Activated T-helper 9 cell treated with anti-CD3 and anti-CD28 coated beads, Interleukin-2, amount 50 U/mL, for 16 hours (primary cell): ENCODE results near the gene PRKCQ.
"Not testable (repeated sequence)": the region's sequence is repeated elsewhere in the genome, so short reads cannot be mapped to it uniquely, and the experiment has no call there.

Experiments used
- DNase-seq: peaks from one replicate; pipeline ENCODE4 v3.0.0-alpha.2; 2020; ENCODE audit warnings: low read depth

PRKCQ gene

GRCh38 chr10:6593241-6593671 is 13.2 kb upstream of the PRKCQ start:
- DNase-seq, result no peak

- no peak for DNase-seq
These were observed 12.0 kb upstream of the PRKCQ start for GRCh38 chr10:6592080-6592479.

GRCh38 chr10:6591668-6592067 is 11.6 kb upstream of the PRKCQ start:
- DNase-seq, result no peak

GRCh38 chr10:6590100-6590499 is 10.0 kb upstream of the PRKCQ start:
- DNase-seq, result no peak

GRCh38 chr10:6589287-6590094 is 9.4 kb upstream of the PRKCQ start:
- DNase-seq, result no peak

- no peak for DNase-seq
These were observed 8.8 kb upstream of the PRKCQ start for GRCh38 chr10:6588845-6589244.

- DNase-seq, result no peak
These were observed 8.0 kb upstream of the PRKCQ start for GRCh38 chr10:6588082-6588481.

- DNase-seq, result no peak
These were observed 6.4 kb upstream of the PRKCQ start for GRCh38 chr10:6586501-6586900.

GRCh38 chr10:6583447-6583846 is 3.4 kb upstream of the PRKCQ start:
- peak; percentile 66 for DNase-seq

GRCh38 chr10:6582913-6583312 is 2.8 kb upstream of the PRKCQ start:
- not testable (repeated sequence) for DNase-seq

- DNase-seq, result no peak
These were observed 2.2 kb upstream of the PRKCQ start for GRCh38 chr10:6582298-6582697.

- no peak for DNase-seq
These were observed 1.7 kb upstream of the PRKCQ start for GRCh38 chr10:6581778-6582228.

- not testable (repeated sequence) for DNase-seq
These were observed 1.1 kb upstream of the PRKCQ start for GRCh38 chr10:6581223-6581622.

- peak; percentile 83 for DNase-seq
These were observed 378 bp upstream of the PRKCQ start for GRCh38 chr10:6580279-6581029.

GRCh38 chr10:6579183-6579903 is 733 bp downstream of the PRKCQ start:
- no peak for DNase-seq

GRCh38 chr10:6578795-6579182 is 1.3 kb downstream of the PRKCQ start:
- DNase-seq, result no peak

GRCh38 chr10:6578251-6578771 is 1.8 kb downstream of the PRKCQ start:
- DNase-seq, result no peak

GRCh38 chr10:6576326-6576725 is 3.8 kb downstream of the PRKCQ start:
- DNase-seq, result no peak

GRCh38 chr10:6574664-6575176 is 5.4 kb downstream of the PRKCQ start:
- DNase-seq, result no peak

- no peak for DNase-seq
These were observed 9.2 kb downstream of the PRKCQ start for GRCh38 chr10:6570893-6571292.

GRCh38 chr10:6569259-6569658 is 10.8 kb downstream of the PRKCQ start:
- DNase-seq, result no peak

- no peak for DNase-seq
These were observed 12.2 kb downstream of the PRKCQ start for GRCh38 chr10:6567884-6568283.
